SK-N-SH (cell line): ENCODE data around the gene CTDP1. TPM values are rescaled to one million over a fixed set of nuclear protein-coding genes. Genes with fewer than 3 reads are reported as not detected.

Source experiments
- CTCF ChIA-PET: fragments of 300-600, 350-600 bp; formaldehyde crosslinking; extraction: SDS; loops from one replicate; lab custom pipeline; 2021; lab: Yijun Ruan, JAX
- POLR2A ChIA-PET: fragments of 350-600 bp; sonication (Branson Sonifier 250); formaldehyde crosslinking; extraction: SDS; loops from one replicate; lab custom pipeline; 2020; ENCODE audit warnings: antibody characterized with exemption, inconsistent platforms; lab: Yijun Ruan, JAX
- DNase-seq: peaks from one replicate; pipeline ENCODE4 v3.0.0; 2012
- H2AFZ ChIP-seq: fragments of 200-600 bp; sonication (generic); 2 replicates; pipeline ENCODE4 v1.8.1; 2016; ENCODE audit warnings: antibody characterized with exemption, mild to moderate bottlenecking, low read depth
- H3F3A ChIP-seq: fragments of 200-600 bp; sonication (generic); replicated peaks from 2 replicates; pipeline ENCODE3; 2016; ENCODE audit warnings: antibody characterized with exemption, mild to moderate bottlenecking; ENCODE audit not compliant: insufficient read depth
- H3K27ac ChIP-seq, 2 experiments: fragments of 200-500 bp in 1 of 2; fragments of 200-600 bp in 1 of 2; sonication (Bioruptor generic) in 1 of 2; sonication (generic), shearing (Covaris generic) in 1 of 2; 2 replicates each; pipeline versions ENCODE4 v1.5.1 to v1.6.1; 2014 to 2016; ENCODE audit warnings: low read depth in 2 of 2, inconsistent platforms in 1 of 2, low read length in 1 of 2, mild to moderate bottlenecking in 1 of 2, mixed read lengths in 1 of 2
- H3K27me3 ChIP-seq: fragments of 200-600 bp; sonication (generic), shearing (Covaris generic); 2 replicates; pipeline ENCODE4 v1.6.1; 2016; ENCODE audit warnings: mixed run types; ENCODE audit not compliant: insufficient read depth
- H3K36me3 ChIP-seq, 2 experiments: fragments of 200-500 bp in 1 of 2; fragments of 200-600 bp in 1 of 2; sonication (Bioruptor generic) in 1 of 2; sonication (generic) in 1 of 2; replicated peaks in 1 of 2; 2 replicates each; pipeline versions ENCODE3 to v1.5.1; 2014 to 2016; ENCODE audit warnings: low read length in 1 of 2, mild to moderate bottlenecking in 1 of 2; ENCODE audit not compliant: insufficient read depth in 2 of 2, control insufficient read depth in 1 of 2
- H3K4me1 ChIP-seq, 2 experiments: fragments of 200-500 bp in 1 of 2; fragments of 200-600 bp in 1 of 2; sonication (Bioruptor generic) in 1 of 2; sonication (generic), shearing (Covaris generic) in 1 of 2; 2 replicates each; pipeline versions ENCODE4 v1.5.1 to v1.6.1; 2014 to 2016; ENCODE audit warnings: low read depth in 1 of 2, low read length in 1 of 2, mixed run types in 1 of 2; ENCODE audit not compliant: insufficient read depth in 2 of 2, control insufficient read depth in 1 of 2
- H3K4me2 ChIP-seq: fragments of 200-600 bp; sonication (generic), shearing (Covaris generic); 2 replicates; pipeline ENCODE4 v1.6.1; 2017; ENCODE audit warnings: mixed run types
- H3K4me3 ChIP-seq, 2 experiments: fragments of 200-500 bp in 1 of 2; fragments of 200-600 bp in 1 of 2; sonication (Bioruptor generic) in 1 of 2; sonication (generic), shearing (Covaris generic) in 1 of 2; 2 replicates each; pipeline versions ENCODE4 v1.5.1 to v1.8.1; 2014 to 2016; ENCODE audit warnings: low read depth in 2 of 2, inconsistent platforms in 1 of 2, low read length in 1 of 2, mild to moderate bottlenecking in 1 of 2, mixed read lengths in 1 of 2, moderate library complexity in 1 of 2
- H3K79me2 ChIP-seq: fragments of 200-600 bp; sonication (generic); 2 replicates; pipeline ENCODE4 v1.8.1; 2017; ENCODE audit warnings: mild to moderate bottlenecking; ENCODE audit not compliant: insufficient read depth
- H3K9ac ChIP-seq: fragments of 200-600 bp; sonication (generic); 2 replicates; pipeline ENCODE4 v1.6.1; 2017; ENCODE audit warnings: mixed run types
- H3K9me2 ChIP-seq: fragments of 200-600 bp; sonication (generic); 2 replicates; pipeline ENCODE4 v1.6.1; 2017; ENCODE audit warnings: mixed run types
- H3K9me3 ChIP-seq: fragments of 200-600 bp; sonication (generic); 2 replicates; pipeline ENCODE4 v1.6.1; 2017; ENCODE audit warnings: mixed run types, mild to moderate bottlenecking, moderate library complexity
- H4K20me1 ChIP-seq: fragments of 200-600 bp; sonication (generic); 2 replicates; pipeline ENCODE4 v1.6.1; 2017; ENCODE audit warnings: mild to moderate bottlenecking, mixed run types; ENCODE audit not compliant: insufficient read depth
- EP300 ChIP-seq, 2 experiments: IDR thresholded peaks; 2 replicates each; pipeline versions ENCODE4 v1.4.0 to v1.6.1; 2012; ENCODE audit warnings: borderline replicate concordance in 1 of 2, low read depth in 1 of 2, low read length in 1 of 2
- EZH2phosphoT487 ChIP-seq: fragments of 200-600 bp; sonication (generic); IDR thresholded peaks from 2 replicates; pipeline ENCODE4 v1.6.1; 2017; ENCODE audit warnings: low read depth, mixed run types, mild to moderate bottlenecking, antibody characterized with exemption, moderate library complexity, borderline replicate concordance
- GATA2 ChIP-seq: sonication (generic); formaldehyde crosslinking; IDR thresholded peaks from 2 replicates; pipeline ENCODE4 v1.5.0; 2020; ENCODE audit warnings: mild to moderate bottlenecking, missing genetic modification reagents
- MEF2A ChIP-seq: IDR thresholded peaks from 2 replicates; pipeline ENCODE4 v1.4.0; 2012; ENCODE audit warnings: low read depth, borderline replicate concordance
- POLR2AphosphoS5 ChIP-seq: IDR thresholded peaks from 2 replicates; pipeline ENCODE4 v1.6.1; 2012; ENCODE audit warnings: low read depth, low read length
- RAD21 ChIP-seq: IDR thresholded peaks from 2 replicates; pipeline ENCODE4 v1.6.1; 2012; ENCODE audit warnings: mild to moderate bottlenecking, low read length
- RXRA ChIP-seq: IDR thresholded peaks from 2 replicates; pipeline ENCODE4 v1.4.0; 2012; ENCODE audit warnings: low read depth, mild to moderate bottlenecking, borderline replicate concordance
- SIN3A ChIP-seq: IDR thresholded peaks from 2 replicates; pipeline ENCODE4 v1.6.1; 2012; ENCODE audit warnings: low read depth, mild to moderate bottlenecking, low read length, moderate library complexity, borderline replicate concordance
- TAF1 ChIP-seq: IDR thresholded peaks from 2 replicates; pipeline ENCODE4 v1.6.1; 2012; ENCODE audit warnings: low read depth, mild to moderate bottlenecking, low read length, moderate library complexity, borderline replicate concordance
- USF1 ChIP-seq: IDR thresholded peaks from 2 replicates; pipeline ENCODE4 v1.4.0; 2012; ENCODE audit warnings: low read depth, borderline replicate concordance
- WGBS: methylation state at CpG from one replicate; pipeline ENCODE4 v1.1.6; 2017; ENCODE audit warnings: low lambda C conversion rate; 5-methylcytosine and 5-hydroxymethylcytosine counted together
- polyA plus RNA-seq, 3 experiments: library from polyadenylated mRNA; depleted of rRNA; stranded (reverse); fragments of >200 nt; gene quantifications; 2 replicates each; pipeline ENCODE4 v1.2.3, GENCODE V29; 2012
- TF ChIP-seq, protein P1 (sequence below): fragments of 150-350 bp; IDR thresholded peaks from 2 replicates; pipeline ENCODE4 v1.6.1; 2017; ENCODE audit warnings: antibody characterized with exemption, low read length, low read depth, borderline replicate concordance

The CTDP1 gene
- polyA plus RNA-seq, 1 of the 3 experiments (the other 2 are of a cell fraction): 15.6 TPM

DNA sequence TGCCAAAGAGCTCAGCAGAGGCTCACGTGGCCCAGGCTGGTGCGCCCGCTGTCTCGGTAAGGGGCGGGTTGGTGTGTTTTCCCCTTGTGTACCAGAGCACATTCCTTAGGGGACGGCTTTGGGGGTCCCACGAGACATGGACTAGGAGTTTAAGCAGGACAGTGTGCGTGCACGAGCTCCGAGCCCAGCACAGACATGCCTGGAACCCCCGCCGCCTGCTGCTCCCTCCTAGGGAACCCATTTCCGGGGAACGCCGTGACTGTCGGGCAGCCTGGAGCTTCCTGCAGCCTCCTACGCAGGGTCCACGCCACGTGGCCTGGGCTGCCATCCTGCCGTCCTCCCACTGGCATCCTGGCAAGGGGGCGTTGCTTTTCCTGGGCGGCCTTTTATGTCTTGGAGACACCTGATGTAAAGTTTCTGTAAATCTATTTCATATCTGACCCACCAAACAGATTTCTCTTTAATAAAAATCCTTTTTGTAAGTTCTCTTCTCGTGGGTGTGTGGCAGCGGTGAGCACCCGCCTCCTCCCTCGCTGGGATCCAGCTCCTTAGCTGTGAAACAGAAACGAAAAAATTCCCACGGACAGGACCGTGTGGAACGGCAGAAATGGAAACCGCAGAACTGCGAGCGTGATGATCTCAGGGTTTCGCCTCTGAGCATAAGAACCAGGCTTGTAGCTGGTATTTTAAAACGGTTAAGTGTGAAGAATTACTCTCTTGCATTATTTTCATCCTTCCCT, 74.6 kb downstream of the CTDP1 start (continued):
- TF ChIP-seq USF1: no peak
- no peak for TF ChIP-seq TAF1
- no peak for TF ChIP-seq GATA2 (CRISPR knock-in tag)

GRCh38 chr18:79754831-79755351, 75.3 kb downstream of the CTDP1 start:
- Histone ChIP-seq H3F3A (no peaks in the 10 kb centered on the region), H3K79me2 (no peaks in the 10 kb centered on the region), H2AFZ (no peak overlapping the region), H3K4me1 (no peaks in the 10 kb centered on the region), H4K20me1 (no peaks in the 10 kb centered on the region), H3K36me3 (peaks cover 10 to 17% of the 10 kb centered on the region in 2 experiments), H3K9ac (no peak overlapping the region), H3K4me3 (no peak overlapping the region), H3K27me3 (no peaks in the 10 kb centered on the region), H3K4me2 (no peak overlapping the region), H3K9me3 (no peaks in the 10 kb centered on the region), H3K9me2 (no peaks in the 10 kb centered on the region), H3K27ac (no peak overlapping the region)
- no peak for DNase-seq
- TF ChIP-seq TAF1 (no peak), RXRA (no peak), USF1 (no peak), RAD21 (no peak), MEF2A (no peak)
- TF ChIP-seq, protein P1, sequence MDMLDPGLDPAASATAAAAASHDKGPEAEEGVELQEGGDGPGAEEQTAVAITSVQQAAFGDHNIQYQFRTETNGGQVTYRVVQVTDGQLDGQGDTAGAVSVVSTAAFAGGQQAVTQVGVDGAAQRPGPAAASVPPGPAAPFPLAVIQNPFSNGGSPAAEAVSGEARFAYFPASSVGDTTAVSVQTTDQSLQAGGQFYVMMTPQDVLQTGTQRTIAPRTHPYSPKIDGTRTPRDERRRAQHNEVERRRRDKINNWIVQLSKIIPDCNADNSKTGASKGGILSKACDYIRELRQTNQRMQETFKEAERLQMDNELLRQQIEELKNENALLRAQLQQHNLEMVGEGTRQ: no peak
- ChIA-PET POLR2A (no interaction called here), CTCF (no interaction called here)
- WGBS: 88% methylated on average over 24 of the region's 27 CpGs

GRCh38 chr18:79755496-79756142, 76.0 kb downstream of the CTDP1 start:
- no peak overlapping the region for H3K4me2 ChIP-seq
- WGBS: 93% methylated on average over 27 of the region's 31 CpGs
- H4K20me1 ChIP-seq: no peaks in the 10 kb centered on the region
- H3K36me3 ChIP-seq: peaks cover 10 to 17% of the 10 kb centered on the region in 2 experiments
- H3K79me2 ChIP-seq: no peaks in the 10 kb centered on the region
- CTCF ChIA-PET: no interaction called here
- no peaks in the 10 kb centered on the region for H3K4me1 ChIP-seq
- no peak overlapping the region for H3K27ac ChIP-seq
- no peak overlapping the region for H3K9ac ChIP-seq
- H3K27me3 ChIP-seq: no peaks in the 10 kb centered on the region
- H3F3A ChIP-seq: no peaks in the 10 kb centered on the region
- no peak overlapping the region for H2AFZ ChIP-seq
- no peak overlapping the region for H3K4me3 ChIP-seq
- POLR2A ChIA-PET: no interaction called here
- TF ChIP-seq EP300 (IDR thresholded peaks at IDR 0.05; ENCODE audit: borderline replicate concordance in 1 of 2, low read depth in 1 of 2, low read length in 1 of 2) (no peak), POLR2AphosphoS5 (no peak), EZH2phosphoT487 (no peak), SIN3A (no peak)
- TF ChIP-seq, protein P1: no peak
- DNase-seq: no peak
- no peaks in the 10 kb centered on the region for H3K9me2 ChIP-seq
- H3K9me3 ChIP-seq: no peaks in the 10 kb centered on the region
